WTC11 (cell line): ENCODE results near the gene OST4. TPM values are rescaled to one million over a fixed set of nuclear protein-coding genes. Genes with fewer than 3 reads are reported as not detected.
A peak's percentile ranks its signal among the peaks of the same experiment; 100 is the strongest.

Experiments
- ATAC-seq: fragments of 200-7000 bp; cut with Tn5 transposase; 2 replicates; pipeline ENCODE4 v1.10.0; 2021; ENCODE audit warnings: mild to moderate bottlenecking, moderate library complexity
- CTCF ChIA-PET: fragments of 300-600 bp; sonication (Branson Sonifier 250); formaldehyde crosslinking; loops from one replicate; lab custom pipeline; 2021; ENCODE audit warnings: antibody characterized with exemption; lab: Charles Lee
- POLR2A ChIA-PET: fragments of 350-600 bp; sonication (Branson Sonifier 250); formaldehyde crosslinking; loops from one replicate; lab custom pipeline; 2021; ENCODE audit warnings: antibody characterized with exemption; lab: Charles Lee
- DNase-seq: peaks from one replicate; pipeline ENCODE4 v3.0.0; 2021; ENCODE audit warnings: low spot score
- H3K27ac Mint-ChIP-seq: 2 replicates; pipeline ENCODE4 v1.8.0; 2021; ENCODE audit warnings: mixed read lengths
- H3K27me3 Mint-ChIP-seq: 2 replicates; pipeline ENCODE4 v1.8.0; 2021; ENCODE audit warnings: low read depth, mild to moderate bottlenecking, moderate library complexity, mixed read lengths
- H3K36me3 Mint-ChIP-seq: 2 replicates; pipeline ENCODE4 v1.8.0; 2021; ENCODE audit warnings: mixed read lengths
- H3K4me1 Mint-ChIP-seq: 2 replicates; pipeline ENCODE4 v1.8.0; 2022; ENCODE audit warnings: mixed read lengths
- H3K4me3 Mint-ChIP-seq: 2 replicates; pipeline ENCODE4 v1.8.0; 2021; ENCODE audit warnings: mild to moderate bottlenecking, moderate library complexity, mixed read lengths
- H3K9me3 Mint-ChIP-seq: 2 replicates; pipeline ENCODE4 v1.8.0; 2021; ENCODE audit warnings: mixed read lengths
- ATF2 ChIP-seq: sonication (generic); formaldehyde crosslinking; IDR thresholded peaks from 2 replicates; pipeline ENCODE4 v1.8.1; 2022; ENCODE audit warnings: low read depth, missing genetic modification reagents, borderline replicate concordance
- ATF3 ChIP-seq: sonication (generic); formaldehyde crosslinking; conservative IDR thresholded peaks from 2 replicates; pipeline ENCODE4 v1.8.1; 2022; ENCODE audit warnings: mild to moderate bottlenecking, missing genetic modification reagents
- CDX4 ChIP-seq: fragments of 250-450 bp; sonication (Bioruptor Pico); IDR thresholded peaks from 2 replicates; pipeline ENCODE4 v1.9.0; 2021; ENCODE audit warnings: moderate library complexity, mild to moderate bottlenecking, inconsistent platforms, borderline replicate concordance
- EMX1 ChIP-seq: fragments of 250-450 bp; sonication (Bioruptor Pico); IDR thresholded peaks from 2 replicates; pipeline ENCODE4 v1.8.0; 2021; ENCODE audit warnings: mild to moderate bottlenecking
- ESRRA ChIP-seq: sonication (generic); formaldehyde crosslinking; IDR thresholded peaks from 2 replicates; pipeline ENCODE4 v1.8.1; 2022; ENCODE audit warnings: mild to moderate bottlenecking, missing genetic modification reagents, borderline replicate concordance
- FOXP4 ChIP-seq: sonication (generic); formaldehyde crosslinking; IDR thresholded peaks from 2 replicates; pipeline ENCODE4 v1.8.0; 2022; ENCODE audit warnings: mild to moderate bottlenecking, missing genetic modification reagents
- GTF2I ChIP-seq: fragments of 250-450 bp; sonication (Bioruptor Pico); conservative IDR thresholded peaks from 2 replicates; pipeline ENCODE4 v1.4.0; 2021; ENCODE audit warnings: mild to moderate bottlenecking
- HMGXB4 ChIP-seq: sonication (generic); formaldehyde crosslinking; IDR thresholded peaks from 2 replicates; pipeline ENCODE4 v1.8.1; 2023; ENCODE audit warnings: mild to moderate bottlenecking, moderate library complexity, missing genetic modification reagents
- MXD4 ChIP-seq: fragments of 250-450 bp; sonication (Bioruptor Pico); IDR thresholded peaks from 2 replicates; pipeline ENCODE4 v1.8.0; 2021; ENCODE audit warnings: mild to moderate bottlenecking, moderate library complexity, borderline replicate concordance
- NFE2L1 ChIP-seq: sonication (generic); formaldehyde crosslinking; IDR thresholded peaks from 2 replicates; pipeline ENCODE4 v1.8.1; 2023; ENCODE audit warnings: missing genetic modification reagents
- RORB ChIP-seq: fragments of 250-450 bp; sonication (Bioruptor Pico); IDR thresholded peaks from 2 replicates; pipeline ENCODE4 v1.9.0; 2021; ENCODE audit warnings: mild to moderate bottlenecking
- SP1 ChIP-seq: sonication (generic); formaldehyde crosslinking; conservative IDR thresholded peaks from 2 replicates; pipeline ENCODE4 v1.8.1; 2022; ENCODE audit warnings: missing genetic modification reagents
- TEAD4 ChIP-seq: sonication (generic); formaldehyde crosslinking; IDR thresholded peaks from 2 replicates; pipeline ENCODE4 v1.8.0; 2022; ENCODE audit warnings: mild to moderate bottlenecking, missing genetic modification reagents
- USF2 ChIP-seq: sonication (generic); formaldehyde crosslinking; IDR thresholded peaks from 2 replicates; pipeline ENCODE4 v1.8.1; 2023; ENCODE audit warnings: mild to moderate bottlenecking, missing genetic modification reagents, moderate library complexity
- ZNF138 ChIP-seq: sonication (generic); formaldehyde crosslinking; conservative IDR thresholded peaks from 2 replicates; pipeline ENCODE4 v1.8.1; 2022; ENCODE audit warnings: mild to moderate bottlenecking, moderate library complexity, missing genetic modification reagents
- ZNF232 ChIP-seq: sonication (generic); formaldehyde crosslinking; IDR thresholded peaks from 2 replicates; pipeline ENCODE4 v1.8.0; 2022; ENCODE audit warnings: mild to moderate bottlenecking, missing genetic modification reagents
- total RNA-seq: library from RNA; stranded (reverse); gene quantifications from 3 replicates; pipeline ENCODE4 v1.2.3, GENCODE V29; 2021
- TF ChIP-seq, protein P1 (sequence below): sonication (generic); formaldehyde crosslinking; IDR thresholded peaks from 2 replicates; pipeline ENCODE4 v1.8.0; 2022; ENCODE audit warnings: mild to moderate bottlenecking, missing genetic modification reagents
- TF ChIP-seq, protein P2 (sequence below): sonication (generic); formaldehyde crosslinking; IDR thresholded peaks from 2 replicates; pipeline ENCODE4 v1.8.1; 2022; ENCODE audit warnings: mild to moderate bottlenecking, missing genetic modification reagents, moderate library complexity, borderline replicate concordance

OST4 gene
- total RNA-seq, 1 experiment from 2014 or later: 210 TPM

DNA sequence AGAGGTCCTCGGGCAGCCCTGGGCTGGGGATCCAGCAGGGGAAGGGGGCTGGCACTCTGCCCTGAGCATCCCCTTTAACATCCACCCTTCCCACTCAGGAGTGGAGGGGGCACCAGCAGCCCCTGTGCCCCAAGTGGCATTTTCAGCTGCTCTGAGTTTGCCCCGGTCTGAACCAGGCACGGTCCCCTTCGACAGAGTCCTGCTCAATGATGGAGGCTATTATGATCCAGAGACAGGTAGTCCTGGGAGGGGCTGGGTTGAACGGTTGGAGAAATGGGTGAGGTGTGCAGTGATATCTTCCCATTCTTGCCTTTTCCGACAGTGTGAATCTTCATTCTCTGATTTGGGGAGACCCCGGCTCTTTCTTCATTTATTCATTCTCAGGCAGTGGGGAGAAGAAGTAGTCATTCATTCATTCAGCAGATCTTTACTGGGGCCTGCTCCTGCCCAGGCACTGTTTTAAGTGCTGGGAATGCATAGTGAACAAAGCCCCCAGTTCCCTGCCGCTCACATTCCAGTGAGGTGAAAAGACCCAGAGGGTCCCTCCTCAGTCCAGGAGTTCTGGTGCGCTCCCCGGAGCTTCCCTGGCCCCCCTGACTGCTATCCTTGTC lies 13.7 kb upstream of the OST4 start:
- CTCF ChIA-PET: interaction anchor here (0.6 to 6.4 kb wide), 7 partner anchors 12 to 195 kb away, joined by 3 to 50 read pairs (median 4); partner anchors contain the start of genes AGBL5 and OST4
- no peak for DNase-seq

GRCh38 chr2:27084297-27085061 lies 13.0 kb upstream of the OST4 start:
- H3K4me3 Mint-ChIP-seq: no peak overlapping the region
- H3K27me3 Mint-ChIP-seq: peaks cover 23% of the 10 kb centered on the region
- ATAC-seq (no peak), DNase-seq (no peak)
- H3K27ac Mint-ChIP-seq: no peak overlapping the region
- CTCF ChIA-PET: interaction anchor here (1.6 to 6.4 kb wide), 4 partner anchors 9 to 123 kb away, joined by 4 to 50 read pairs (median 18); partner anchors contain the start of gene OST4
- no peaks in the 10 kb centered on the region for H3K9me3 Mint-ChIP-seq
- POLR2A ChIA-PET: interaction anchor here (0.9 to 2.6 kb wide), 2 partner anchors 13 to 32 kb away, joined by 3 to 11 read pairs; partner anchors contain the start of gene OST4
- H3K4me1 Mint-ChIP-seq: peaks cover 27% of the 10 kb centered on the region
- TF ChIP-seq, protein P1, sequence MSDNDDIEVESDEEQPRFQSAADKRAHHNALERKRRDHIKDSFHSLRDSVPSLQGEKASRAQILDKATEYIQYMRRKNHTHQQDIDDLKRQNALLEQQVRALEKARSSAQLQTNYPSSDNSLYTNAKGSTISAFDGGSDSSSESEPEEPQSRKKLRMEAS (CRISPR knock-in tag): no peak
- no peak for TF ChIP-seq ZNF232 (CRISPR knock-in tag)
- no peak for TF ChIP-seq ZNF138 (CRISPR knock-in tag)
- no peak for TF ChIP-seq RORB
- TF ChIP-seq CDX4 (CRISPR knock-in tag): no peak
- TF ChIP-seq MXD4: no peak
- TF ChIP-seq SP1 (CRISPR knock-in tag): no peak
- TF ChIP-seq USF2 (CRISPR knock-in tag): no peak
- no peak for TF ChIP-seq FOXP4 (CRISPR knock-in tag)
- TF ChIP-seq HMGXB4 (CRISPR knock-in tag): no peak
- TF ChIP-seq NFE2L1 (CRISPR knock-in tag): no peak
- TF ChIP-seq TEAD4 (CRISPR knock-in tag): no peak
- no peak for TF ChIP-seq ATF3 (CRISPR knock-in tag)
- TF ChIP-seq ATF2 (CRISPR knock-in tag): no peak
- TF ChIP-seq, protein P2, sequence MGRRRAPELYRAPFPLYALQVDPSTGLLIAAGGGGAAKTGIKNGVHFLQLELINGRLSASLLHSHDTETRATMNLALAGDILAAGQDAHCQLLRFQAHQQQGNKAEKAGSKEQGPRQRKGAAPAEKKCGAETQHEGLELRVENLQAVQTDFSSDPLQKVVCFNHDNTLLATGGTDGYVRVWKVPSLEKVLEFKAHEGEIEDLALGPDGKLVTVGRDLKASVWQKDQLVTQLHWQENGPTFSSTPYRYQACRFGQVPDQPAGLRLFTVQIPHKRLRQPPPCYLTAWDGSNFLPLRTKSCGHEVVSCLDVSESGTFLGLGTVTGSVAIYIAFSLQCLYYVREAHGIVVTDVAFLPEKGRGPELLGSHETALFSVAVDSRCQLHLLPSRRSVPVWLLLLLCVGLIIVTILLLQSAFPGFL (CRISPR knock-in tag): no peak
- H3K36me3 Mint-ChIP-seq: no peaks in the 10 kb centered on the region

More for the DNA sequence above, 13.7 kb upstream of the OST4 start:
- POLR2A ChIA-PET: interaction anchor here (0.9 to 2.4 kb wide), 2 partner anchors 13 to 33 kb away, joined by 3 to 9 read pairs; partner anchors contain the start of gene OST4
- H3K27ac Mint-ChIP-seq: no peak overlapping the region
- H3K27me3 Mint-ChIP-seq: peaks cover 23% of the 10 kb centered on the region
- no peak for ATAC-seq
- TF ChIP-seq CDX4 (CRISPR knock-in tag): no peak
- no peak for TF ChIP-seq ESRRA
- TF ChIP-seq EMX1: no peak
- TF ChIP-seq GTF2I: no peak
- no peaks in the 10 kb centered on the region for H3K9me3 Mint-ChIP-seq
- H3K4me1 Mint-ChIP-seq: peaks cover 27% of the 10 kb centered on the region
- H3K4me3 Mint-ChIP-seq: peak overlapping the region; percentile 70
- H3K36me3 Mint-ChIP-seq: no peaks in the 10 kb centered on the region
